ENCODE data around the gene PIGA.
A peak's percentile ranks its signal among the peaks of the same experiment; 100 is the strongest.

The PIGA gene

GRCh38 chrX:15335135-15336022 is at the start of gene PIGA:
PIGA (minus strand) TSS chrX:15335523; CDS start chrX:15331930, 3,593 bp downstream.
- peak; percentile 86 for DNase-seq (ENCODE audit: low read depth, low spot score)

GRCh38 chrX:15384304-15384703 is 49.0 kb upstream of the PIGA start, which contains the start of gene VEGFD:
VEGFD (minus strand) TSS chrX:15384413; CDS start chrX:15383946, 467 bp downstream.
- DNase-seq (ENCODE audit: low read depth, low spot score), result no peak

DNA sequence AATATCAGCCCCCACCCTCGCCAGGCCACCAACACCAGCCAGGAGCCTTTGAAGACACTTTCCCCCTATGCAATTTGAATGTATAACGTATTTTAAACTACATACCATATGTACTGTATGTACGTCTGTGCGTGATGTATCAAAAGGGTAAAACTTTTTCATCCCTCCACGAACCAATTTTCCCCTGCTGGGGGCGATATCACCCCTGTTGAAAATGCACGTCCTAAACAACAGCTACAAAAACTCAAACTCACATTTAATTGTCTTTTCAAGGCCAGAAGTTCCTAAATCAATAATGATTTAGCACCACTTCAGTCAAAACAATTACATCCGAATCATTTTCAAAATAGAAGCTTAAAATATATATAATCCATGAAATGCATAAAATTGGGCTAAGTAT is 47.5 kb upstream of the PIGA start:
- DNase-seq (ENCODE audit: low read depth, low spot score), result no peak

DNA sequence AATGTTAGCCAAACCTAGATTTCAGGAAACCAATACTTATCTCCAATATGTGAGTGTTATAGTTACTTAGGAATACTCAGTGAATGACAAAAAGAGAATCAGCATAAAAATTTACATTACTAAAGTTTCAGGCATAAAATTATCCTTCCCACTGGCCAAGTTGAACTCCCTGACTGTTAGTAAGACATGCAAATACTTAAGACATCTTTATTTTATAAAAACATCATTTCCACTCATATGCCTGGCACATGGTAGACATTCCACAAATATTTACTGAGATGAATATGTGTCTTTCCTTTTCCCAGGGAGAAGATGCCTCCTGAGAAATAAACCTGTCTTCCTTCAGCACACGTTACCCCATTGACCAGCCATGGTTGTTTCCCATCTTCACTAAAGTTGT is 41.6 kb upstream of the PIGA start:
- DNase-seq (ENCODE audit: low read depth, low spot score), result no peak

- no peak for DNase-seq (ENCODE audit: low read depth, low spot score)
Measured at GRCh38 chrX:15373976-15374375, 38.7 kb upstream of the PIGA start.

GRCh38 chrX:15366506-15367352 is 31.4 kb upstream of the PIGA start:
- no peak for DNase-seq (ENCODE audit: low read depth, low spot score)

GRCh38 chrX:15359701-15360100 is 24.4 kb upstream of the PIGA start:
- no peak for DNase-seq (ENCODE audit: low read depth, low spot score)

GRCh38 chrX:15358533-15358932 is 23.2 kb upstream of the PIGA start:
- DNase-seq (ENCODE audit: low read depth, low spot score), result no peak

DNA sequence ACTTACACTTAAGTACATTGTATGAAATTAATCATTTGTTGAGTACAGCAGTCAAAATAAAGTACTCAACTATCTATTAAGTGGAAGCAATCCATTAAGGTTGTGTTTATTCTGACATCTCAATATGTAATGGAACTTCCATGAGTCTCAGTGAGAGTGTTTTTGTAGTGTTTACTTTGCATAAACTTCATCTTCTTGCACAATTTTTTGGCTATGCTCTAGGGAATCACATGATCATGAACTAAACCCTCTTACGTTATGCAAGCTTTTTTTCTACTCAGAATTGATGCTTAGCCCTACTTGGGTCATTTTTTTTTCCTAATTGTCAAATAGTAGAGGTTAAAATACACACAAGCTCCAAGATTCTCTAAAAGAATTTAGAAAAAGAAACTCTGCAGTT is 21.1 kb upstream of the PIGA start:
- no peak for DNase-seq (ENCODE audit: low read depth, low spot score)

GRCh38 chrX:15350329-15350996 is 15.1 kb upstream of the PIGA start:
- no peak for DNase-seq (ENCODE audit: low read depth, low spot score)

GRCh38 chrX:15349046-15349445 is 13.7 kb upstream of the PIGA start:
- DNase-seq (ENCODE audit: low read depth, low spot score), result peak; percentile 21

DNA sequence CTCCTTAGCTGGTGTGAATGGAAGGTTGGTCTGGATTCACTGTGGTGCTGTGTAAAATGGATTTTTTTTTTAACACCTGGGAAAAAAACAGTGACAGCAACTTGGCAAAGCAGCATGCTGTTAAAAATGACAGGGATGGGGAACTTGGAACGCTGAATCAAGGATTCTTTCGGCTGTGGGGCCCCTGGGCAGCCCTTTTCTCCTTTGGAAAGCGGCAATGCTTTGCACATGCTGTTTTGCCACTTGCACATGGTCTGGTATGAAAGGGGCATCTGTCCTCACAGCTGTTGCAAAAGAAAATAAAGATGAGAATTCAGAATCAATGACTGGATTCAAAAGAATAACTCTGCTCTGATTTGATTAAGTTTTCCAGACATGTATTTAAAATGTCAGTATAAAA is 10.7 kb upstream of the PIGA start:
- no peak for DNase-seq (ENCODE audit: low read depth, low spot score)

- no peak for DNase-seq (ENCODE audit: low read depth, low spot score)
Measured at GRCh38 chrX:15344106-15344505, 8.8 kb upstream of the PIGA start.

- no peak for DNase-seq (ENCODE audit: low read depth, low spot score)
Measured at GRCh38 chrX:15343075-15343476, 7.8 kb upstream of the PIGA start.

DNA sequence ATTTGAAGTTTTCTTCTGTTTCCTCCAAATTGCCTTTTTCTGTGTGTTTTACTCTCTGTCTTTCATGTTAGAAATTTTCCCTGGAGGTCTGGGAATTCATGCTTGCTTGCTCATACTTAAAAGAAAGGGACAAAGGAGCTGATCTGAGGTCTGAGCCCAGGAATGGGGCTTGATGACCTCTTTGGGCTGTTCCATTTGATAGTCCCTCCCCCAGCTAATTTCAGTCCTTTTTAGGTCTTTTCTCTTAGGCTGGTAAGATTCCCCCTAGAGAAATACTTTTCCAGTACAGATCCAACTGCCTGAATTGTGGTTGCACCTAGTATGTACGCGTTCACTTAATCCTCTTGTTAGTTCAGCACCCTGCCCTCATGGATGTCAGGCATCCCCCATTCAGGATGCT is 5.5 kb upstream of the PIGA start:
- DNase-seq (ENCODE audit: low read depth, low spot score), result no peak

DNA sequence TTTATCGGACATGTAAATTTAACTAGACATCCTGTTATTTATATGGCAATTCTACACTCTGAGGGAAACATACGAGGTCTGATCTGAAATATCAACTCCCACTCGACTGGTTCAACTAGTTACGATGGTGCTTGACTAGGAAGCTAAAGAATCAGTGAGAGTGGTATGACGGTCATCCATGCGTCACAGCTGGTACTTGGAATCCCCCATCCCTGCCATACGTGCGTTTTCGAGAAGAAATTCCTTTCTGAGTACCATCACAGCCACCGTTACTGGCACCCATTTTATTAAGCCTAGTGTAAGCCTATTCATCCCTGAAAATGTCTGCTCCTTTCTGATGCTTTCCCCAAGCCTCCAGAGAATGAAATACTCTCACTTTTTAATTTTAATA is 695 bp upstream of the PIGA start:
- DNase-seq (ENCODE audit: low read depth, low spot score), result no peak

GRCh38 chrX:15334561-15334960 is 762 bp downstream of the PIGA start:
- no peak for DNase-seq (ENCODE audit: low read depth, low spot score)

GRCh38 chrX:15328821-15329220 is 6.5 kb downstream of the PIGA start:
- DNase-seq (ENCODE audit: low read depth, low spot score), result no peak

- DNase-seq (ENCODE audit: low read depth, low spot score), result no peak
Measured at GRCh38 chrX:15328131-15328530, 7.2 kb downstream of the PIGA start.

GRCh38 chrX:15322472-15322871 is 12.9 kb downstream of the PIGA start:
- no peak for DNase-seq (ENCODE audit: low read depth, low spot score)

DNA sequence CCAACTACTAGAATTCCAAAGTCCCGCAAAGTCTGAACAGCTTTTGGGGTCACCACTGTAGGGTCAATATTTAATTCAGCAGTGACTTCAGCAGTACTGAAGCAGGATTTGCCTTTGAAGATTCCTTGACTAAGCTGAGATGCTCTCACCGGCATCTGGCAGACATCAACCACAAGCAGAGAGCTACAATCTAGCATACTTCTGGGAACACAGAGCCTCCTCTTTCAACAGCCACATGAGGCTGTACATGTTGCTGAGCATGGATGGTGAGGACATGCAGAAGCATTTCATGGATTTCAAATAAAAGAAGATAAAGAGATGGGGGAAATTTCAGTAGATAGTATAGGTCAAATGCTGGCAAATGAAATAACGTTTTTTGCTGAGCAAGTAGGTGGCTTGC is 13.3 kb downstream of the PIGA start:
- no peak for DNase-seq (ENCODE audit: low read depth, low spot score)

- no peak for DNase-seq (ENCODE audit: low read depth, low spot score)
Measured at GRCh38 chrX:15321447-15321846, 13.9 kb downstream of the PIGA start.
